Fibroblast of mammary gland (primary cell): Measurements from ENCODE around the gene HCN4.

Experiments used
- DNase-seq: peaks from one replicate; pipeline ENCODE4 v3.0.0-alpha.2; 2010; ENCODE audit warnings: low read depth
- H3K4me3 ChIP-seq: 2 replicates; pipeline ENCODE4 v1.5.1; 2011; ENCODE audit warnings: low read depth, mild to moderate bottlenecking, low read length, moderate library complexity; ENCODE audit not compliant: control insufficient read depth
- TF ChIP-seq, protein P1 (sequence below): conservative IDR thresholded peaks from 2 replicates; pipeline ENCODE4 v1.5.1; 2011; ENCODE audit warnings: low read depth, low read length, inconsistent platforms; ENCODE audit not compliant: control insufficient read depth, insufficient read depth

HCN4 gene

DNA sequence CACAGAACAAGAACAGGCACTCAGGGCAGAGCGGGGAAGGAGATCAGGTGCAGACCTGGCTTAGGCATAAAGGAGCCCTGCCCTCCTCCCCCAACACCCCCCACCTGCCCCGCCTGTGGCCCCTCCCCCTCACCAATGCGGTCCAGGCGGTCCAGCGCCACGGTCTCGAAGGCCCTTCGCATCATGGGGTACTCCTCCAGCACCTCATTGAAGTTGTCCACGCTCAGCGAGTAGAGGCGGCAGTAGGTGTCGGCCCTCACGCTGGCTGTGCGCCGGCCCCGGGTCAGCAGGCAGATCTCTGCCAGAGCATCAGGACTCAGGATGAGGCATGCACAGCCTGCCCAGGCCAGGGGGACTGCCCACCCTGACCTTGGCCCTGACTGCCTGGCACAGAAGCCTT is 44.8 kb downstream of the HCN4 start:
- TF ChIP-seq, protein P1, sequence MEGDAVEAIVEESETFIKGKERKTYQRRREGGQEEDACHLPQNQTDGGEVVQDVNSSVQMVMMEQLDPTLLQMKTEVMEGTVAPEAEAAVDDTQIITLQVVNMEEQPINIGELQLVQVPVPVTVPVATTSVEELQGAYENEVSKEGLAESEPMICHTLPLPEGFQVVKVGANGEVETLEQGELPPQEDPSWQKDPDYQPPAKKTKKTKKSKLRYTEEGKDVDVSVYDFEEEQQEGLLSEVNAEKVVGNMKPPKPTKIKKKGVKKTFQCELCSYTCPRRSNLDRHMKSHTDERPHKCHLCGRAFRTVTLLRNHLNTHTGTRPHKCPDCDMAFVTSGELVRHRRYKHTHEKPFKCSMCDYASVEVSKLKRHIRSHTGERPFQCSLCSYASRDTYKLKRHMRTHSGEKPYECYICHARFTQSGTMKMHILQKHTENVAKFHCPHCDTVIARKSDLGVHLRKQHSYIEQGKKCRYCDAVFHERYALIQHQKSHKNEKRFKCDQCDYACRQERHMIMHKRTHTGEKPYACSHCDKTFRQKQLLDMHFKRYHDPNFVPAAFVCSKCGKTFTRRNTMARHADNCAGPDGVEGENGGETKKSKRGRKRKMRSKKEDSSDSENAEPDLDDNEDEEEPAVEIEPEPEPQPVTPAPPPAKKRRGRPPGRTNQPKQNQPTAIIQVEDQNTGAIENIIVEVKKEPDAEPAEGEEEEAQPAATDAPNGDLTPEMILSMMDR: no peak
- DNase-seq: no peak
- H3K4me3 ChIP-seq: no peak overlapping the region

DNA sequence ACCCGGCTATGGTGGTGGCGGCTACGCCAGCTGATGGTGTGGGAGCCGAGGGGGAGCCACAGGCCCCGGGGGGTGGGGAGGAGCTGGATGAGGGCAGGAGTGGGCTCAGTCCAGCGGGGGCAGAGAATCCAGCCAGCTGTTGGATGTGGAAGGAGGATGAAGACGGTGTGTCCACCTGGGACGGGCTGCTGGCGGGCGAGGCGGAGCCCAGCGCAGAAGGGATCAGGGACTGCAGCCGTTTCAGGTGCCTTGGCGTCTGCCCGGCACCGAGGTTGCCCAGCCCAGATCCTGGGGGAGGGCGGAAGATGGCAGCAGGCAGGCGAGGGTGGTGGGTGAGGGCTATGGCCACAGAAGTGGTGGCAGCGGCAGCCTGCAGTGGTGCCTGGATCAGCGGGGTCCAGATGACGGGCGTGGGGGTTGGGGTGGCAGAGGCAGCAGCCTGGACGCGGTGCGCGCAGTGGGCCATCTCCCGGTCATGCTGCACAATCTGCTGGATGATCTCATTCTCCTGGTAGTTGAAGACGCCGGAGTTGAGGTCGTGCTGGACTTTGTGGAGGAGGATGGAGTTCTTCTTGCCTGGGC is 45.3 kb downstream of the HCN4 start:
- no peak for DNase-seq
- H3K4me3 ChIP-seq: no peak overlapping the region
- TF ChIP-seq, protein P1: no peak

DNA sequence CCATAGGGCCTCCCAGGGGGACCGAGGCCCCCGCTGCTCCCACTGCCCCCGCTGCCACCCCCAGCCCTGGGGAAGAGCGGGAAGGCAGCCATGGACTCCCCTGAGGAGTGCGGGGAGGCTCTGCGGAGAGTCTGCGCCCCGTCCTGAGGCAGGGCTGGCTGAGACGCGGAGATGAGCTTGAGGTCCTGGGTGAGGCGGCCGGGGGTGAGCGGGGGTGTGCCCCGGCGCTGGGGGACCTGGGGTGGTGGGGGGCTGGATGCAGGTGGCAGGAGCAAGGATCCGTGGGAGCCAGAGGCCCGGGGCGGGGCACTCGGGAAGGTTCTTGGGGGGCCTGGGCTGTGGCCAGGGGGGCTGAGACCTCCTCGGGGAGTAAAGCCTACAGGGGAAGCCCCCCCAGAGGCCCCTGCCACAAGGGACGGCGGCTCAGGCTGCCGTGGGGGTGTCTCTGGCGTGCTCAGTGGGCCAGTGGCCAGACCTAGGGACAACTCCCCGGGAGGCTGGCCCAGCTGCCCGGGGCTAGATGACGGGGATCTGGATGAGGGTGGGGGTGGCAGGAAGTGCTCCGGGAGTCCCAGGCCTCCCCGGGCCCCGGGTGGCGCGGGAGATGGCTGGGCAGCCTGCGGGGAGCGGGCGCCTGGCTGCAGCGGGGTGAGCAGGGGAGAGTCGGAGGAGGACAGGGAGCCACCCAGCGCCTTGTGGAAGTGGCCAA is 45.9 kb downstream of the HCN4 start:
- no peak for DNase-seq
- TF ChIP-seq, protein P1: no peak
- H3K4me3 ChIP-seq: no peak overlapping the region

DNA sequence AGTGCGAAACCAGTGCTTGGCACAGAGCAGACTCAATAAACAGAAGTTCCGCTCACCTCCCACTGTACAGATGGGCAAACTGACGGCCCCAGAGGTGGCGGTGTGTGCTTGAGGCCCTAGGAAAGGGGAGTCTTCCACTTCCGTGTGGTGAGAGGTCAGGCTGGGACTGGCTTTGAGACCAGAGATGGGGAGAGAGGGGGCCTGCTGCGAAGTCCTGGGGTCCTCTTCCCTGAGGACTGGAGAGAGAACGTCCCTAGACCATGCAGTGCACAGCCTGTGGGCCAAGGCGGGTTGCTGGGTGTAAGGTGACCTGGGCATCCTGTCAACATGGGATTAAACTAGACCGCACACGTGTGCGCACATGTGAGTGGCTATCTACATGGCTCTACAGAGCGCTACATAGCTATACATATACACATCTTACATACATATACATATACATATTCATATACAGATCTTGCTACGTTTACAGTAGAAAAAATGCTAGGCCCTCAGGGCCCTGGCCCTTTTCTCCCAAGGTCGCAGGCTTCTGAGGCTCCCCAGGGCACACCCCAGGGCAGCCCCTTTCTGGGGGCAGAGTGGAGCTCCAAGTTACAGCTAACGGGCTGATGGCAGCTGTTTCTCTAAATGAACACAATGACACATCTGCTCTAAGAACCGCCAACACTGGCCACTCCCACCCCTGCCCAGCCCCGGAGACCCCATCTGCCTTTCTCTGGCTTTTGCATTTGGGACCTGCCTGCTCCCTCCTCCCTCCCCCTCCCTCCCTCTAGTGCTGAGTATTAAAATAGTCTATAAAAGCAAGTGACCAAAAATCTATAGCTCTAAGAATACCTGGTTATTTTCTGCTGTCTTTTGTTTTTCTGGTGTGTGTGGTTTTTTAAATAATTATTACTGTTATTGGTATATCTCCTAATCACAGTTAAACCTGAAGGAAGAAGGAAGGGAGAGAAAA is 47.0 kb downstream of the HCN4 start:
- DNase-seq: no peak
- no peak overlapping the region for H3K4me3 ChIP-seq
- TF ChIP-seq, protein P1: no peak

DNA sequence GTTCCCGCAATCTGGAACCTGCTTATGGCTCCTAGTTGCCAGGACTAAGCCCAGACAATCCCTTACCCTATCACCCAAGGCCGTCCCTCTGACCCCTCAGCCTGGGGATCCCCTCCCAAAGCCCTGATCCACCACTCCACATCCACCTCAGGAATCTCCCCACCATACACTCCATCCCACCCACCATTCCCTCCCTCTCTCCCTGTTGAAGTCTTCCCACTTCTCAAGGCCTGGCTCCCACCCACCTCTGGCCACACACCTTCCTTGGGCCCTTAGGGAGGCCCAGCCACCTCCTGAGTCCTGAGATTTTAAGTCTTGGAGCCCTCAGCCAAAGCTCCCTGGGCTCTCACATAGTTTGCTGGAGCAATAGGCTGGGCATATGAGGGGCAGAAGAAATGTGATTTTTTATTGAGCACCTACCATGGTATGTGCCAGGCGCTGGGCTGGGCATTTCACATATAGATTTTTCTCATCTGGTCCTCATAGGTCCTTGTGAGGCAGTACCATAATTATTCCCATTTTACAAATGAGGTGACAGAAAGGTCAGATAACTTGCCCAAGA is 48.1 kb downstream of the HCN4 start:
- DNase-seq: no peak
- TF ChIP-seq, protein P1: no peak

DNA sequence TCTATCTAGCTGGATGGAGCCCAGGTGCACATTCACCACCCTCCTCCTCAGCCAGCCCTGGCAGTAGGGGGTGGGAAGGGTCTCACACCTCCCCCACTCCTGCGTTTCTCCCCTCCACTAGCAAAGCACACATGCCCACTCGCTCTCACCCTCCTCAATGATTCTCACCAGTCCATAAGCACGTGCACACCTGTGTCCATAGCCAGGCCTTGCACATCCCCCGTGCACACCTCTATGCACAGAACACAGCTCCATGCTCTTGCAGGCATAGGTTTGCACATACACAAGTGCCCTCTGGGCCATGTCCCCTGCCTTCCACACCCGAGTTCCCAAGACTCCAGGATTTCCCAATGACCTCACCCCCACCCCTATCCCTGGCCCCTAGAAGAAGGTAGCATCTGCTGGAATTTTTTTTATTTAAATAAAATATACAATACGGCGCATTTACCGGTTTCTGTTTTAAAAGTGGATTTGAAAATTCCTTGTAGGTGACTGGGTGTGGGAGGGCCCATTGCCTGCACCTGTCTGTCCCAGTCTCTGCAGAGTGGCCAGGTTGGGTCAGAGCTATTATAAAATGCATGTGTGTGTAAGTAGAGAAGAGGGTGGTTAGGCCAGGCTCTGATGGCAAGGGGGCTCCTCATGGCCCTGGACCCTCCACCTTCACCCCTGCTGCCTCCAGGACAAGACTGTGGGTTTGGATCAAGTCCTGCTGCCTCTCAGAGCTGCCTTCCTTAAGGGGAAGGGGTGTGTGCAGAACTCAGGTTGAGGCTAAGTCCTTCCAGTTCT is 49.1 kb downstream of the HCN4 start:
- no peak for DNase-seq
- TF ChIP-seq, protein P1: no peak
- H3K4me3 ChIP-seq: no peak overlapping the region

More for the DNA sequence above, 48.1 kb downstream of the HCN4 start:
- H3K4me3 ChIP-seq: no peak overlapping the region
